Measurements from ENCODE around the gene CD151.
A peak's percentile ranks its signal among the peaks of the same experiment; 100 is the strongest.

CD151 gene

DNA sequence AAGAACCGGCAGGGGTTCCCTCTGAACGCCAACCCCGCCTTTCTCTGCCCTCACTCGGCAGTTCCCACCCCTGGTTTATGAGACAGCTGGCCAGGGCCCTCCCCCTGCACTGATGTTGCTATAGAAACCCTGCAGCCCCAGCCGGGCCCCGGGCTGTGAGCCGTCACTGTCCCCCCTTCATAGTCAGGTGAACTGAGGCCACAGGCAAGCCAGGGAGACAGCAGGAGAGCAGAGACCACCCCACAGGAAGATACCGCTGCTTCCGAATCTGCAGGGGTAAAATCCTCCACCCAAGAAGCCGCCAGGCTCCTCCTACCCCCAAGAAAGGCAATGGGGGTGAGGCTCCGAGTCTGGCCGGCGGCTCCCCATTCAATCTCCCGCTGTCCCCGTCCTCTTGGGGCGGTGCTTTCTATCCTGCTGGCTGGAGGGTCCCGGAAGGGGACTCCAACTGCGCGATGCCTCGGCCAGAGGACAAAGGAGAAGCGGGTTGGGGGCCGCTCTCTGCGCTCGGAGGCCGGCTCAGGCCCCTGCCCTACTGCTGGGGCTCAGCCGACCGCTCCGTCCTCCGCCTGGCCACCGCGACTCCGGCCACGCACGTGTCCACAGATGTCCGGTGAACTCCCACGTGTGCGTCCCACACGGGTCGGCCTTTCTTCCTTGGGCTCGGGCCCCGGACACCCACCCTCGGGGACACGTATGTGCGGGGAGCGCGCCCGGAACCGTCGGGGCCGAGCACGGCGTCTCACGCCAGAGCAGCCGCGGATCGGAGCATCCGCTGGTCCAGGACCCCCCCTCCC, 35.3 kb upstream of the CD151 start:
- DNase-seq (ENCODE audit: low spot score), result peak; percentile 77

DNA sequence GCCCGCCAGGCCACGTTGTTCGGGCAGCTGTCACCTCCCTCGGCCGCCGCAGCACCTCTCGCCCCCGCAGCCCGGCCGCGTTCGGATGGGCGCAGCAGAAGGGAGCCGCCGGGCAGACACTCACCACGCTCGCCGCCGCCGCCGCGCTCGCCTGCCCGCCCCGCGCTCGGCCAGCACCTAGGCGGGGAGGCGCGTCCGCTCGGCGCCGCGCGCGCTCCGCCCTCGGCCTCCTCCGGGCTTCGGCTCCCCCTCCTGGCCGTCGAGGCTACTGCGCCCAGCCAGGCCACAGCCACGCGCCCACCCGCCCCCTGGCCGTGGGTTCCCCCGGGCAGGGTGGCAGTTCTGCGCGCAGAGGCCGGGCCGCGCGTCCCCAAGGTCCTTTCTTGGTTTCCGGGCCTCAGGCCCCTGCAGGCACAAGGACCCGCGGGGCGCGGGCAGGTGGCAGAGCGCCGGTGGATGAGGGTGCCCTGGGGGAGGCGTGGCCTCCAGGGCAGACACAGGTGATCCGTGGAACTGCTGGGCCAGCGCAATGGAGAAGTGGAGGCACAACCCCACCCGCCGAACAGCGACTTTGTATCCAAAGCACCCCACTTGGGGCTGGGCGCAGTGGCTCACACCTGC, 34.5 kb upstream of the CD151 start, which contains the start of gene SLC25A22:
Gene SLC25A22 (minus strand): TSS at position 189 of the 621 bp plus-strand sequence. CDS start 3,275 bp downstream, outside the sequence.
- peak; percentile 84 for DNase-seq (ENCODE audit: low spot score)

DNA sequence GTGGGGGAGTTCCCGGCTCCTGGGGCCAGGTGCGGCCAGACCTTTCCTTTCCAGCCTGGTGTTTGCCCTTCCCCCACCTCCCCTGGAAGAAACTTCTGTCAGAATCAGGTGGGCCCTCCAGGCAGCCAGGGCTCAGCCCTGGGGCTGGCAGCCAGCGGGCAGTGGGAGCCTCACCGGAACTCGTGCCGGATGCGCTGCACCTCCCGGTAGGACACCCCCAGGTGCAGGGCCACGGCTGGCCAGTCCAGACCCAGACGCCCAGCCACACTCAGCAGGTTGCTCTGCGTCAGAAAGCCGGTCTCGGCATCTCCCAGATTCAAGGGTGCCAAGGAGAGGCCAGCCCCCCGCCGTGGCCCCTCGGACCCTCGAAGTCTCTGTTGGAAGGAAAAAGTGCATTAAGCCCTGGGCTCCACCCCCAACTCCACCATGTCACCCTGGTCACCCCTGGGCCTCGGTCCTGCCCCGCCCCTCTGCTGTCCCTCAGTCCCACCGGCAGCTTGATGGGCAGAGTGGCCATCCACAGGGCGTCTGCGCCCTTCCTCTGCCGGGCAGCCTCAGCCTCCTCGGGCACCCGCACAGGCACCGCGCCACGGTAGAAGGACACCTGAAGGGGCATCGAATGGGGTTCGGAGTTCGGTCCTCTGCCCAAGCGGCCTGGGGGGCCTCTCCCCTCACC, 33.0 kb upstream of the CD151 start:
- no peak for DNase-seq (ENCODE audit: low spot score)

DNA sequence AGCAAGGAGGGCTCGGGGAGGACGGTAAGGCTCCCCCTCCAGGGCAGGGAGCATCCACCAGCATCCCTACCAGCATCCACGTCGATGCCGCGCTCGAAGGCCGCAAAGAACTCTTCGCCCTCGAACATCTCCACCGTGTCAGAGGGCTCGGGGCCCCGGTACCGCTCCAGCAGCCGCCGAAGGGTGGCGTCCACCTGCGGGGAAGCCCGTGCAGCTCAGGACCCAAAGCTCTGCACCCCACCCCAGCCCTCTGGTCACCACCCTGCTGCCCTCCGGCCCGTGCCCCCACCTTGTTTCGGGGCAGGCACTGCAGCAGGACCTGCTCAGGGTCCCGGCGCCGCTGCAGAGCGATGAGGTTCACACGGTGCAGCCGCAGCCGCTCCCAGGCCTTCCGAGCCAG, 32.3 kb upstream of the CD151 start:
- no peak for DNase-seq (ENCODE audit: low spot score)

DNA sequence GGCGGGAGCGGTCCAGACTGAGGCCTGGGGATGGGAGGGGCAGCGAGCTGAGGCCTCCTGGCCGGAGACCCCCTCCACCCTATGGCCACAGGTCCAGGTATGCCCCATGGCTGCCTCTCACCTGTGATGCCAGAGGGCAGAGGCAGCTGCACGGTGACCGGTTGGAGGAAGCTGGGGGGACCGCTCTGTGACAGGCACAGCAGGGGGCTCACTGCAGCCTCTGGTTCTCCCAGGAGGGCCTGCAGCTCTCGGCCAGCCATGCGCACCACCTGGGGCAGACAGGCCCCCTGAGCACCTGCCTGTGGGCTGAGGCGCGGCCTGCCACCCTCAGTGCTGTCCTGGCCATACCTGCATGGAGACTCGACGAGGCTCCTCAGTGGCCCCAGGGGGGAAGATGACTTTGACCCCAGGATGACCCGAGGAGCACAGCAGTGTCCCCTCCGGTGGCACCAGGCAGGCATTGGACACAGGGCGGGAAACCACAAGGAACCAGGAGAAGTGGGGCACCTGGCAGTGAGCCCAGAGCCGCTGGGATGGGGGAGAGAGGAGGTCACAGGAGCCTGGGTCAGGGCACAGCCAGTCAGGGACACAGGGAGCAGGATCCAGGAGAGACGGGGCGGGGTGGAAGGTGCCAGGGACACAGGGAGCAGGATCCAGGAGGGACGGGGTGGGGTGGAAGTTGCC, 31.5 kb upstream of the CD151 start:
- no peak for DNase-seq (ENCODE audit: low spot score)

DNA sequence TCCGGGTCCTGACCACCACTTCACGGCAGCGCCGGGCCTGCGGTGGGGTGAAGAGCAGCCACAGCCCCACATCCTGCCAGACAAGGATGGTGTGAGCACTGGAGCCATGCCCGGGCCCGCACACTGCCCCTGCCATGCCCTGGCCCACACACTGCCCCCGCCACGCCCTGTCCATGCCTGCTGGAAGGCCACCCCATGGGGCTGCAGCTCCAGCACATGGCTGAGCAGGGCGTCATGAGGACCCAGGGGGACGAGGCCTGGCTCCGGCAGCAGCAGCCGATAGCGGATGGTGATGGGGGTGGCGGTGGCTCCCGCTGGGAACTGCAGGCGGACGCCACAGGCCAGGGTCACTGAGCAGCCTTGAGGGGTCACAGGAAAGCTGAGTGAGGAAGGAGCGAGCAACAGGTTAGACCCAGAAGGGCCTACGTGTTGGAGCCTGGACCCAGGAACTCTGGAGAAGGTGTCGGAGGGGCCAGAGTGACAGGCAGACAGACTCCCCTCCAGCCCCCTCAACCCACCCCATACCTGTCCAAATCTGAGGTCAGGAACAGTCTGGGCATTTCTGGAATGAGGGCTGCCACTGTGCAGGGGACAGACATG, 30.6 kb upstream of the CD151 start:
- DNase-seq (ENCODE audit: low spot score), result no peak

DNA sequence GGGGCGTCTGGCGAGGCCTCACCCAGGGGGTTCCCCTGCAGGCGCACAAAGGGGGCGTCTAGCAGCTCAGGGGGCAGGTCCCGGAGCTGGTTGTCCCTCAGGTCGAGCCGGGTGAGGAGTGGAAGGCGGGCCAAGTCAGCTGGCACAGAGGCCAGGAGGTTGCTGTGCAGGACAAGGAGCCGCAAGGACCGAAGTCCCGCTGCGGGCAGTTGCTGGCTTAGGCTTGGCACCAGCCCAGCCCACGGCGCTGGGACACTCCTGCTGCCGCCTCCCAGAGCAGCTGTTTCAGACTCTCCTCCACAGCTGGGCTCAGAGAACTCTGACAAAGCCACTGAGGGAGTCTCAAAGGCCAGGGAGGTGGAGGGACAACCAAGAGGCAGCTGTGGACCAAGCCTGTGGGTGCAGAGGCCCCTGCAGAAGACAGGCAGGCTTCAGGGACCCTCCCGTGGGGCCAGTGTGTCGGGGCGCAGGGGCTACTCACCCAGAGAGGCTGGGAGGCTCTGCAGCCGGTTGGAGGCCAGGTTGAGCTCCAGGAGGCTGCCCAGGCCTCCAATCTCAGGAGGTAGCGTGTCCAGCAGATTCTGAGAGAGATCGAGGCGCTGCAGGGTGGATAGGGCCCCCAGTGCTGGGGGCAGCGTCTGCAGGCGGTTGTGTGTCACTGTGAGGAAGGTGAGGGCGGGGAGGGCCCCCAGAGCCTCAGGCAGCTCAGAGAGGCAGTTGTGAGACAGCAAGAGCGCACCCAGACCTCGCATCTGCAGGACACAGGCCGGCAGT, 29.9 kb upstream of the CD151 start:
- DNase-seq (ENCODE audit: low spot score), result no peak

DNA sequence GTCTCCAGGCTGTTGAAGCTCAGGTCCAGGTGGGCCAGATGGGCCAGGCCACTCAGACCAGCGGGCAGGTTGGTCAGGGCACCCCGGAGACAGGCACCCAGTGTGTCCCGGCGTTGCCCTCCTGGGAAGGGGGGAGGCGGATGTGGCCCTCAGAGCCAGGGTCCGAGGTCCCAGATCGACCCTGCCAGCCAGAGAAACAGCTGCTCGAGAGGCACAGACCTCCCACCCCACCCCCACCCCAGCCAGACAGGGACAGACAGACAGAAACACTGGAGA, 29.3 kb upstream of the CD151 start:
- no peak for DNase-seq (ENCODE audit: low spot score)

DNA sequence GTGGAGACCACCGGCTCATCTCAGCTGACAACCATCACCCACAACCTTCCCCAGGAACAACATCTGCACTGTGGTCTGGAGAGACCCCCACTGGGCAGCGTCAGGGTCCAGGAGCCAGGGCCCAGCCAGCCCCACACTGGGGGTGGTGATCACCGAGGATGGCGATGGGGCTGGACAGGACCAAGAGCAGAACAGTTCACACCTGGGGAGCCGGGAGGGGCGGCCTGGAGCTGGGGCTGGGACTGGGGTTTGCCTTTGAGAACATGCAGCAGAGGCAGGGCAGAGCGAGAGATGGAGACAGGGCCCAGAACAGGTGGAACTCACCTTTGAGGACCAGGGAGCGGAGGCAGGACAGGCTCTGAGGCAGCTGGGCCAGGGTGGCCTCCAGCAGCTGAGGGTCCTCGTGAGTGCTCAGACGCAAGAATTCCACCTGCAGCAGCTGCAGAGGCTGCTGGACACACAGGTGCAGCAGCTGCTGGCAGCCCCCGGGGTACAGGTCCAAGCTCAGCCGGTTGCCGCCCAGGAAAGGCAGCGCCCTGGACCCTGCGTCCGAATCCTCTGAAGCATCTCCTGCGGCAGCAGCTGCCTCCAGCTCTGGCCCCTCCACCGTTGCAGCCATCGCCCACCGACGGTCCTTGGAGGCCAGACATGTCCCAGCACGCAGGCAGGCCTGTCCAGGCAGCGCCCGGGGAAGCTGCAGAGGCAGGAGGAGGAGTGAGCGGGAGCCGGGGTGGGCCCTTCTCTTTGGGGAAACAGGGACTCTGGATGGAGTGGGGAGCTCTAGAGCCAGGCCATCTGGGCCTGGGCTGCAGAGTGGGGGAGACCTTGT, 28.8 kb upstream of the CD151 start:
- DNase-seq (ENCODE audit: low spot score), result no peak

DNA sequence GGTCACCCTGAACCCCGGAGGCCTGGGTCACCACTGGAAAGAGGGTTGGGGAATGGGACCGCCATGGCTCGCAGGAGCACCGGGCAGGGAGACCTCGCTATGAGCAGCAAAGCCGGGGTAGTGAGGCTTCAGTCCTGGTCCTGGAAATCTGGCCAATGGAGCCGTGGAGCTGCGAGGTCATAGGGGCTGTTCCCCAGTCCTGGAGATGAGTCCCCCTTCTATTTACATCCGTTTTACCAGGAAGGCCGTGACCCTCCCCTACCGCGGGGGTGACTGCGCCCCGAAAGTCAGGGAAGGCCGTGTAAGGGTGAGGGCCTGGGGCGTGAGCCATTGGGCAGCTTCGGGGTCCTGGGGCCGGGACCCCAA, 28.2 kb upstream of the CD151 start:
- no peak for DNase-seq (ENCODE audit: low spot score)

DNA sequence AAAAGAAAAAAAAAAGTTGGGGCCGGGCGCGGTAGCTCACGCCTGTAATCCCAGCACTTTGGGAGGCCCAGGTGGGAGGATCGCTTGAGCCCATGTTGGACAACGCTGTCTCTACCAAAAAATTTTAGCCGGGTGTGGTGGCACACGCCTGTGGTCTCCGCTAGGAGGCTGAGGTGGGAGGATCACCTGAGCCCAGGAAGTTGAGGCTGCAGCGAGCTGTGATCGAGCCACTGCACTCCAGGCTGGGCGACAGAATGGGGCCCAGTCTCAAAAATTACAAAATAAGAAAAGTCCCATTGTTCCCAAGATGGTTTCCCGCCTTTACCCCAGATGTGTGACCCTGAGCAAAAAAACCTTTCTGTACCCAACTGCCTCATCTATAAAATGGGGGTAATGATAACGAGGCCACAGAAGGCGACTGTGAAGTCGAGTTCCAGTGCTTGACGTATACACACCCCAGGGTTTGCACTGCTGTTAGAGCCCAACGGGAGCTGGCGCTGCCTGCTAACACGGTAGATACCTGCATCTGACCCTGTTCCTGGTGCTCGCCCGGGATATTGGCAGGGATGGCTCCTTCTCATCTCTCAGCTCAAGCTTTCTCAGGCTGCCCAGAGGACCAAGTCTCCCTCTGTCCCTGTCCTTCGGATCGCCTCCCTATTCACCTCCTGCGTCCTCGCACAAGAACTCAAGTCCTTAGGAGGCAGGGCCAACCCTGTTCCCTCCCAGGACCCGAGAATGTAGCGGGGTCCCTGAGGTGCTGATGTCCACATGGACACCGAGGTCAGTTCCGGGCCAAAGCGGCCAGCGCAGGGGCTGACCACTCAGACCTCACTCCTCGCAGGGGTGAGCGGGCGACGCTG, 24.1 kb upstream of the CD151 start:
- no peak for DNase-seq (ENCODE audit: low spot score)

DNA sequence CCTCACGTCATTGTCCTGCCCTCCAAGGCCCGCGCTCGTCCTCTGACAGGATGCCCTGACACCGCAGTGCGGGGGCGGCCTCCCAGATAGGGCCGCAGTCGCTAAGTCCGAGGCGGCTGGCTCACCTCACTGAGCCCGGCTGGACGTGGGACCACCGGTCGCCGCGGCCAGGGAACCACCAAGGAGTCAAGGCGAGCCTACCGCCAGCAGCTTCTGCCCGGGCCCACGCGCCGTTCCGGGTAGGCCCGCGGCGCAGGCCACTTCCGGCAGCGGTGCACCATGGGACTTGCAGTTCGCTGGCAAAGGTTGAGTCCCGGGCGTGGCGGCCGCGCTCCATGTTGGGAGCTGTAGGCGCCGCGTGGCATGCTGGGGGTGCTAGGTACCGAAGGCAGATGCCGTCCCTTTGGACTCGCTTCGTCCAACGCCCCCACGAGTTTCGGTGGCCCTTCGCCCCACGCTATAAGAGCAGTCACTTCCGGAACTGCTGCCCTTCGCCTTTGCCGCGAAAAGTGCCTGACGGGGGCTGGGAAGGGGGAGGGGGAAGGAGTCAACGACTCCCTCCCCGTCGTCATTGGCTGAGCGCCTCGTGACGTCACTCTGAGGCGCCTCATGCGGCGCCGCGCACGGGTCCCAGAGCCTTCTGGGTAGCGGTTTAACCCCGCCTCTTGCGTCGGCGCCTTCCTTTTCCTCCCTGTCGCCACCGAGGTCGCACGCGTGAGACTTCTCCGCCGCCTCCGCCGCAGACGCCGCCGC, 23.3 kb upstream of the CD151 start, which contains the start of gene RPLP2:
Gene RPLP2 (plus strand): TSS at position 681 of the 753 bp plus-strand sequence. CDS start 268 bp downstream, outside the sequence.
- DNase-seq (ENCODE audit: low spot score), result peak; percentile 96

DNA sequence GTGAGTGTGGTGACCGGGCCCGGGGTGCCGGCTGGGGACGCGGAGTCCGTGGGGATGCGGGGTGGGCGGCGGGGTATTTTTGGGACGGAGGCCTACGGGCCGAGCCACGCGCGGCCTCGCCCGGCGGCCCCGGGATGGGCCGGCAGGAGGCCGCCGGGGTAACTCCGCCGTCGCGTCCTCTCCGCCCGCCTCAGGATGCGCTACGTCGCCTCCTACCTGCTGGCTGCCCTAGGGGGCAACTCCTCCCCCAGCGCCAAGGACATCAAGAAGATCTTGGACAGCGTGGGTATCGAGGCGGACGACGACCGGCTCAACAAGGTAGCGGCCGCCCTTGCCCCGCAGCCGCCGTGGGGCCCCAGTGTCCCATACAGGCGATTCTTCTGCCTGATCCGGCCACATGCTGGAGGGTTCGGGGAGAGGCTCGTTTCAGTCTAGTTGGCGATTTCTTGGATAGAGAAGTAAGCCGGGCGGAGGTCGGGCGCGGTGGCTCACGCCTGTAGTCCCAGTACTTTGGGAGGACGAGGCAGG, 22.6 kb upstream of the CD151 start:
- no peak for DNase-seq (ENCODE audit: low spot score)

DNA sequence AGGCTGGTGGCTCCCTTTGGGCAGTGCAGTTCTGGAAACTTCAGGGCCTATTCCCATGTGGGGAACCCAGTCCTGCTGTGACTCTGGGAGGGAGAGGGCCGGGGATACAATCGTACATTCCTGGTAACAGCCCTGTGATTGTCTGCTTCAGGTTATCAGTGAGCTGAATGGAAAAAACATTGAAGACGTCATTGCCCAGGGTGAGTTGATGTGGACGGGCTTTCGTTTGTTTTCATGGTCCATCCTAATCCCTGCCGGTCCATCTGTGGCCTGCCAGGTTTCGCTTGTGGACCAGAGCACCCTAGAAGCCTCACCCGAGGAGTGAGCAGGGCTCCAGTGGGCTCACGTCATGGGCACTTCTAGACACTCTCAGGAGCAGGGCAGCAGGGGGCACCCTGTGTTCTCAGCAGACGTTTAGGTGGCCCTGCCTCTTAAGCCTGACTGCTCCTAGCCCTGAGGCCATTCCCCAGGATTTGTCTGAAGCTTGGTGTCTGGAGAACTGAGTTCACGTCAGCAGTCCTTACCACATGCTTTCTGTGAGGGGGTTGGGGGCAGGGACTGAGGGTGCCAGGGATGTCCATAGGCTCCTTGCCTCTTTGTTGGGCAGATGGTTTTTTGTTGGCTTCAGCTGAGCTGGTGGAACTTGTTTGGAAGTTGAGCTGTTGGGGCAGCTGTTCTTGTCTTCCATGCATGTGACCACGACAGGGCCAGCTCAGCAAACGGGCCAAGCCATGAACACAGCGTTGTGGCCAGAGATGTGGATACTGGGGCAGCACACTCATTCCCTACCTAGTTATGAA, 21.1 kb upstream of the CD151 start:
- peak; percentile 35 for DNase-seq (ENCODE audit: low spot score)

DNA sequence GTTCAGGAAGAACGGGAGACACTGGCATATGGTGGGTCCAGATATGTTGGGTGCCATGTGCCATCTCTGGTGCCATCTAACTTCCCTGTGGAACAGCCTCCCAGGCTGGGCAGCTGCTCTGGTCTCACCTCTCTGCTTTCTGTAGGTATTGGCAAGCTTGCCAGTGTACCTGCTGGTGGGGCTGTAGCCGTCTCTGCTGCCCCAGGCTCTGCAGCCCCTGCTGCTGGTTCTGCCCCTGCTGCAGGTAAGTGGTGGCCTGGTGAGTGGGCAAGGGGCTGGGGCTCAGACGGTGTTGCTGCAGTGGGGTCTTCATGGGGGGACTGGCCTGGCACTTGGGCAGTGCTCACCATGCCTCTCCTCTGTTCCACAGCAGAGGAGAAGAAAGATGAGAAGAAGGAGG, 20.4 kb upstream of the CD151 start:
- DNase-seq (ENCODE audit: low spot score), result no peak

DNA sequence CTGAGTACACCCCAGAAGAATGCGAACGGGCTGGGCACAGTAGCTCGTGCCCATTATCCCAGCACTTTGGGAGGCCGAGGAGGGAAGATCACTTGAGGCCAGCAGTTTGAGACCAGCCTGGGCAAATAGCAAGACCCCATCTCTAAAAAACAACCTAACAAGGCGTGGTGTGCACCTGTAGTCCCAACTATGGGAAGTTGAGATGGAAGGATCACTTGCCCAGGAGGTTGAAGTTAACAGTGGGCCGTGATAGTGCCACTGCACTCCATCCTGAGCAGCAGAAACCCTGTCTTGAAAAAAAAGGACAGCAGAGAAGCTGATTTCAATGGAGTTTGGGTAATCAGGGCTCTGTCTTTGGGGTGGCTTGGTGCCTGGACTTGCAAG, 19.7 kb upstream of the CD151 start:
- DNase-seq (ENCODE audit: low spot score), result no peak

DNA sequence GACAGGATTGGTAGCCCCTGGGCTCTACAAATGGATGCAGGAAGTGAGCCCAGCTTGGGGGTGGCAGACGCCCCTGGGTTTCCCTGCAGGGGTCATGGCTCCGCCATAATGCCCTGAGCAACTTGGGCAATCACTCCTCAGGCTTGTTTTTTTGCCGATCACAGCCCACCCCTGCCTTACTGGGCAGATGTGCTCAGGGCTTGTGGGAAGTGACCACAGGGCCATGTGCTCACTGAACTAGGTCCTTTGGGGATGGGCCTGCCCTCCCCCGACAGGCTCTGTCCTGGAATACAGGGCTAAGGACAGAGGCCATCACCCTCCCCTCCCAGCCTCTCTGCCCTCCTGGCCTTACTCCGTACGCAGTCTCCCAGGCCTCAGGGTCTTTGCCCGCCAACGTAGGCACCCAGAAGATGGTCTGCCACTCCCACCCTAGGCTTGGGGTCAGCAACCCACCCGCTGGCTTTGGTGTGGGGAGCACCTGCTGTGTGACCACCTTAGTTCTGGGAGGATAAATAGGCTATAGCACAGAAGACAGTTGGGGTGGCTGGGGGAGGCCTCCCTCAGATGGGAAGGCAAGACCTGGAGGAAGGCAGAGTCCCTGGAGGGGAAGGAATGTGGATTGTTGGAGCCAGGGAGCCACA, 19.2 kb upstream of the CD151 start:
- DNase-seq (ENCODE audit: low spot score), result no peak

All from kidney tubule cell (primary cell).